Gastrocnemius medialis (tissue), 4 donors: ENCODE results near the gene SFXN3. TPM values are rescaled to one million over a fixed set of nuclear protein-coding genes. Genes with fewer than 3 reads are reported as not detected.

Source experiments
- ATAC-seq, 2 donors: fragments of 150-250 bp; one replicate each; pipeline ENCODE4 v1.9.1; 2016
- DNase-seq, 2 donors: peaks; one replicate each; pipeline ENCODE4 v3.0.0-alpha.2; 2019
- H3K27ac ChIP-seq, 4 donors: fragments of 200-600 bp; sonication (generic); 1 replicate in 1 of 4; 2 replicates in 3 of 4; pipeline ENCODE4 v1.5.1; 2016 to 2018; ENCODE audit warnings: mild to moderate bottlenecking in 2 of 4, moderate library complexity in 1 of 4
- H3K27me3 ChIP-seq, 3 donors: fragments of 200-600 bp; sonication (generic) in 2 of 3; 1 replicate in 1 of 3; 2 replicates in 2 of 3; pipeline versions ENCODE4 v1.5.1 to v1.6.0; 2016 to 2019; ENCODE audit warnings: mild to moderate bottlenecking in 1 of 3, moderate library complexity in 1 of 3
- H3K36me3 ChIP-seq, 2 donors: fragments of 200-600 bp; sonication (generic) in 1 of 2; one replicate each; pipeline ENCODE4 v1.5.1; 2017 to 2018
- H3K4me1 ChIP-seq, 2 donors: fragments of 200-600 bp; sonication (generic) in 1 of 2; one replicate each; pipeline ENCODE4 v1.5.1; 2016 to 2017; ENCODE audit warnings: mild to moderate bottlenecking in 2 of 2
- H3K4me3 ChIP-seq, 4 donors: fragments of 200-600 bp; sonication (generic) in 3 of 4; 1 replicate in 1 of 4; 2 replicates in 3 of 4; pipeline ENCODE4 v1.5.1; 2016 to 2019; ENCODE audit warnings: mild to moderate bottlenecking in 2 of 4
- H3K9me3 ChIP-seq, 3 donors: fragments of 200-600 bp; sonication (generic) in 2 of 3; 1 replicate in 1 of 3; 2 replicates in 2 of 3; pipeline ENCODE4 v1.5.1; 2016 to 2019
- POLR2A ChIP-seq, 2 donors: fragments of 450-650 bp; IDR thresholded peaks; one replicate each; pipeline ENCODE4 v1.6.1; 2017; ENCODE audit warnings: antibody characterized with exemption in 2 of 2, mild to moderate bottlenecking in 2 of 2, moderate library complexity in 2 of 2
- in situ Hi-C, 4 donors: fragments of 200-750 bp; cut with MboI; loops; one replicate each; pipeline versions ENCODE4 v1.15.0 to v1.8.0; 2017; ENCODE audit warnings: low sequenced_read_pairs in 4 of 4
- intact Hi-C: fragments of 100-400 bp; cut with DNase I; formaldehyde crosslinking; loops from one replicate; pipeline ENCODE4 v1.15.1; 2023; ENCODE audit warnings: low total_unique reads
- total RNA-seq, 4 donors: library from RNA; depleted of rRNA; stranded (reverse); fragments of >200 nt; gene quantifications; one replicate each; pipeline versions ENCODE4 v1.1.0 to v1.2.3, GENCODE V29; 2016
- TF ChIP-seq, protein P1 (sequence below), 5 experiments: fragments of 450-650 bp in 3 of 5; fragments of 200-600 bp in 2 of 5; sonication (generic) in 2 of 5; IDR thresholded peaks in 4 of 5; conservative IDR thresholded peaks in 1 of 5; 1 replicate in 4 of 5; 2 replicates in 1 of 5; pipeline ENCODE4 v1.5.1; 2016 to 2019; ENCODE audit warnings: antibody characterized with exemption in 5 of 5, mild to moderate bottlenecking in 3 of 5, moderate library complexity in 3 of 5

SFXN3 gene
- total RNA-seq, 4 donors from 2014 or later, result 4.2 to 9.5 (median 7.0) TPM

DNA sequence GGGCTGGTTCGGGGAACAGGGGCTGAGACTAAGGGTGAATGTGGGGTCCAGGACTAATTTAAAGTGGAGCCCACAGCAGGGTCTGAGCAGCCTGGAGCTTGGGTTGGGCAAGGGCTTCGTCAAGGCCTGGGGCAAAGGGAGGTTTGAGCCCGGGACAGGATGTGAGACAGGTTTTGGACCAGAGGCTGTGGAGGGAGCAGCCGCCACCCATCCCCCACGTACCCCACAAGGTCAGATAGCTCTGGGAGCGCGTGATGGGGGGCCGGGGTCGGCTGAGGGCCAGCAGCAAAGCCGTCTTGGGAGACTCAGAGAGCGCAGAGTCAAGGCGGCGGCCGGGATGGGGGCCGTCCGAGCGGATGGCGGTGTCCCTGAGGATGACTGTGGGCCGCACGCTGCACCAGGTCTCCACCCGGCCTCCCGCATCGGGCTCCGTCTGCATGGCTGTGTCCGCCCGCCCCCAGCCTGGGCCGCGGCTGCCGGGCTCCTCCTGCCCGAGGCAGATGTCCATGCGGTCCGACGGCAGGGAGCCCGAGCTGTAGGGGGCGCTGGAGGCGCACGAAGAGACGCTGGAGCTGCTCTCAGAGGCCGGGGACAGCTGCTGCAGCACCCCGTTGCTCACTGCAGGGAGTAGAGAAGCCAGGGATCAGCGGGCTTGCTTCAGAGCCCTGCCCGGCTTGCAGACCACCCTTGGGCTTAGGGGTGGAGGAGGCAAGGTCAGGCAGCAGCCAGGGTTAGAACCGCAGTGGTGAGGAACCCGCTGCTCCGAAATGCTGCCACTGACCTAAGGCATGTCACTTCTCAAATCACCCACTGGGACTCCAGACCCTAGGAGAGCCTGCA lies 12.2 kb upstream of the SFXN3 start:
- no peak for ATAC-seq
- peak in 1 of 2 donors; percentile 56 for DNase-seq
- Histone ChIP-seq H3K4me1 (no peaks in the 10 kb centered on the region), H3K27ac (peak overlapping the region in 3 of 4 donors; percentile 4 to 55 (median 39)), H3K4me3 (no peak overlapping the region), H3K27me3 (no peaks in the 10 kb centered on the region), H3K36me3 (no peaks in the 10 kb centered on the region), H3K9me3 (no peaks in the 10 kb centered on the region)
- intact Hi-C loops (no loop called here), in situ Hi-C loops (no loop called here)
- TF ChIP-seq, protein P1, sequence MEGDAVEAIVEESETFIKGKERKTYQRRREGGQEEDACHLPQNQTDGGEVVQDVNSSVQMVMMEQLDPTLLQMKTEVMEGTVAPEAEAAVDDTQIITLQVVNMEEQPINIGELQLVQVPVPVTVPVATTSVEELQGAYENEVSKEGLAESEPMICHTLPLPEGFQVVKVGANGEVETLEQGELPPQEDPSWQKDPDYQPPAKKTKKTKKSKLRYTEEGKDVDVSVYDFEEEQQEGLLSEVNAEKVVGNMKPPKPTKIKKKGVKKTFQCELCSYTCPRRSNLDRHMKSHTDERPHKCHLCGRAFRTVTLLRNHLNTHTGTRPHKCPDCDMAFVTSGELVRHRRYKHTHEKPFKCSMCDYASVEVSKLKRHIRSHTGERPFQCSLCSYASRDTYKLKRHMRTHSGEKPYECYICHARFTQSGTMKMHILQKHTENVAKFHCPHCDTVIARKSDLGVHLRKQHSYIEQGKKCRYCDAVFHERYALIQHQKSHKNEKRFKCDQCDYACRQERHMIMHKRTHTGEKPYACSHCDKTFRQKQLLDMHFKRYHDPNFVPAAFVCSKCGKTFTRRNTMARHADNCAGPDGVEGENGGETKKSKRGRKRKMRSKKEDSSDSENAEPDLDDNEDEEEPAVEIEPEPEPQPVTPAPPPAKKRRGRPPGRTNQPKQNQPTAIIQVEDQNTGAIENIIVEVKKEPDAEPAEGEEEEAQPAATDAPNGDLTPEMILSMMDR (IDR thresholded peaks at IDR 0.05 in 4 of 5, conservative IDR thresholded peaks at IDR 0.05 in 1 of 5), result peak; percentile 18 to 66 (median 55)
- no peak for TF ChIP-seq POLR2A (IDR thresholded peaks at IDR 0.05)

DNA sequence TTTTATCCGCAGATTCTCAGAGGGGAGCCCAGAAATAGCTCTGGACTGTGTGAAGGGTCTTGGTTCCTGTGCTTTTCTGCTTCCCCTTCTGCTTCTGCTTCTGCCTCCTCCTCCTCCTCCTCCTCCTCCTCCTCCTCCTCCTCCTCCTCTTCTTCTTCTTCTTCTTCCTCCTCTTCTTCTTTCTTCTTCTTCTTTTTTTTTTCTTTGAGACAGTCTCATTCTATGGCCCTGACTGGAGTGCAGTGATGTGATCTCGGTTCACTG lies 11.7 kb upstream of the SFXN3 start:
- DNase-seq (no peak), ATAC-seq (no peak)
- no peaks in the 10 kb centered on the region for H3K27me3 ChIP-seq
- in situ Hi-C loops (no loop called here), intact Hi-C loops (no loop called here)
- H3K4me1 ChIP-seq, result no peaks in the 10 kb centered on the region
- no peak overlapping the region for H3K27ac ChIP-seq
- TF ChIP-seq POLR2A (IDR thresholded peaks at IDR 0.05), result no peak
- TF ChIP-seq, protein P1 (IDR thresholded peaks at IDR 0.05 in 4 of 5, conservative IDR thresholded peaks at IDR 0.05 in 1 of 5), result no peak
- no peaks in the 10 kb centered on the region for H3K36me3 ChIP-seq
- H3K4me3 ChIP-seq, result no peak overlapping the region
- H3K9me3 ChIP-seq, result no peaks in the 10 kb centered on the region

DNA sequence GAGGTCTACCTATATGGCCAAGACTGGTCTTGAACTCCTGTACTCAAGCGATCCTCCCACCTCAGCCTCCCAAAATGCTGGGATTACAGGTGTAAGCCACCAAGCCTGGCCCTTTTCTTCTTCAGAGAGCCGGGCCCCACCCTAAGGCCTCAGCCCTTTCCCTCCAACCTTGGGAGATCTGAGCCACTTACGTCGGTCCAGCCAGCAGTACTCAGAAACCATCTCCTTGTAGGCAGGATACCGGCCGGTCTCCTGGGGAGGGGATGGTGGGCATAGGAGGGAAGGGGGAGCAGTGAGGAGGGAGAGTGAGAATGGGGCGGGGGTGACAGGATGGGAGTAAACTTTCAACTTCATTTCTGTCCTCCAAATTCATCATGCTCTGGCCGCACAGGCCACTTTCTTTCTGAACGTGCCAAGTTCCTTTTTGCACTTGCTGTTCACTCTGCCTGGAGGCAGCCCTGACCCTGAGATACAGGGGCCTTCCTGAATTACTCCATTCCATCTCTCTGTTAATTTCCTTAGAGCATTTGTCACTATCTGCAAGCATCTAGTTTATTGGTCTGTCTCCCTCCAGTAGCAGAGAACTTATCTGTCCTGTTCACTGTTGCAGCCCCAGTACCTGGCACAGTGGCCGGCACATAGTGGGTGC lies 10.5 kb upstream of the SFXN3 start:
- Histone ChIP-seq H3K27ac (no peak overlapping the region), H3K27me3 (no peaks in the 10 kb centered on the region), H3K9me3 (no peaks in the 10 kb centered on the region), H3K4me3 (no peak overlapping the region), H3K36me3 (no peaks in the 10 kb centered on the region), H3K4me1 (no peaks in the 10 kb centered on the region)
- ATAC-seq, result no peak
- intact Hi-C loops, result no loop called here
- TF ChIP-seq POLR2A (IDR thresholded peaks at IDR 0.05), result no peak
- TF ChIP-seq, protein P1 (IDR thresholded peaks at IDR 0.05 in 4 of 5, conservative IDR thresholded peaks at IDR 0.05 in 1 of 5), result no peak
- DNase-seq, result no peak
- in situ Hi-C loops, result no loop called here

DNA sequence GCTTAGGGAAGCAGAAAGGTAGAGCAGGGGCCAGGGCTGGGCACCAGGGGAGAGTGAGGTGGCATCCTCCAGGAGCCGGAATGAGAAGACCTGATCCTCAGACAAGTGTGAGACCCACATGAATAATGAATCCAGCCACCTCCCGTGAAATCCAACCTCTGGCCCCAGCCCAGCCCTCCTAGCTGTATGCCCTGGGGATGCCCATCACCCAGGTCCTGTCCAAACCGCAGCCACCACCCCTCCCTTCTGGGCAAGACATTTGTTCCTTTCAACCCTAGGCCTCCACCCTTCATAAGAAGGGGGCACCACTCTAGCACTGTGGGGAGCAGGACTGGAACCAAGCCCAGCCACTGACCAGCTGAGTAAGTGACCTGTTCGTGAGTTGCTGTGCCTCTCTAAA lies 9.8 kb upstream of the SFXN3 start:
- DNase-seq (no peak), ATAC-seq (no peak)
- H3K27ac ChIP-seq, result no peak overlapping the region
- no peaks in the 10 kb centered on the region for H3K27me3 ChIP-seq
- H3K4me1 ChIP-seq, result no peaks in the 10 kb centered on the region
- no peak for TF ChIP-seq POLR2A (IDR thresholded peaks at IDR 0.05)
- TF ChIP-seq, protein P1 (IDR thresholded peaks at IDR 0.05 in 4 of 5, conservative IDR thresholded peaks at IDR 0.05 in 1 of 5), result no peak
- no peaks in the 10 kb centered on the region for H3K9me3 ChIP-seq
- H3K4me3 ChIP-seq, result no peak overlapping the region
- intact Hi-C loops, result no loop called here
- in situ Hi-C loops, result no loop called here
- H3K36me3 ChIP-seq, result no peaks in the 10 kb centered on the region
